NCI-H1694 (cell line): ENCODE measurements around the gene TNFRSF9.
"Not testable (repeated sequence)": the region's sequence is repeated elsewhere in the genome, so short reads cannot be mapped to it uniquely, and the experiment has no call there.

Experiments used
- DNase-seq: peaks from one replicate; lab custom pipeline; 2025; lab: John Stamatoyannopoulos, UW

The TNFRSF9 gene

DNA sequence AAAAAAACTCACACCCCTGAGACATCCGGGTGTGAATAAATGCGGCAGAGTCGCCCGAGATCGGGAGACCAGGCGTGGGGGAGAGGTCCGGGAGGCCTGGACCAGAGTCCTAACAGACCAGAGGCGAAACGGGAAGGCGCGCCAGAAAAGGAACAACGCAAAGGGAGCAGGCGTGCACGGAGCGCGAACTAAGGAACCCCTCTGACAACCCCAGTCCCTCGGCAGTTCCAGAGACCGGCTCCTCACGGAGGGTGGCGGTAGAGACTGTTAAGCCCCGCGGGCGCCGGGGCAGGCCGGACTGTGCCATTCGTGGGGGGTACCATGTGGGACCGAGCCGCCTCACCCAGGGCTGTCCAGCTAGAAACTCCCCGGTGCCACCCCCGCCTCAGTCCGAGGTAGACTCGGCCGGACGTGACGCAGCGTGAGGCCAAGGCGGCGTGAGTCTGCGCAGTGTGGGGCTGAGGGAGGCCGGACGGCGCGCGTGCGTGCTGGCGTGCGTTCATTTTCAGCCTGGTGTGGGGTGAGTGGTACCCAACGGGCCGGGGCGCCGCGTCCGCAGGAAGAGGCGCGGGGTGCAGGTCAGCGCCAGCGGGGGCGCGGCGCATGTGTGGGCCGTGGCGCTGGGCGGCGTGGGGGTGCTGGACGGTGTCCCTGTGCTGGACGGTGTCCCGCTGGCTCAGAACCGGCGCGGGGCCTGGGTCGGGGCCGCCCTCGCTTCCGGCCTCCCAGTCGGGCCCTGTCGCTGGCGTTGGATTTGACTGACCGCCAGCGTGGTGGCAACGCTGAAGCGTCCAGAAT is 20.8 kb upstream of the TNFRSF9 start, which contains the start of gene PARK7:
Gene PARK7 (plus strand): TSS at position 496 of the 798 bp plus-strand sequence. CDS start 1,075 bp downstream, outside the sequence.
- DNase-seq = peak; percentile 94

DNA sequence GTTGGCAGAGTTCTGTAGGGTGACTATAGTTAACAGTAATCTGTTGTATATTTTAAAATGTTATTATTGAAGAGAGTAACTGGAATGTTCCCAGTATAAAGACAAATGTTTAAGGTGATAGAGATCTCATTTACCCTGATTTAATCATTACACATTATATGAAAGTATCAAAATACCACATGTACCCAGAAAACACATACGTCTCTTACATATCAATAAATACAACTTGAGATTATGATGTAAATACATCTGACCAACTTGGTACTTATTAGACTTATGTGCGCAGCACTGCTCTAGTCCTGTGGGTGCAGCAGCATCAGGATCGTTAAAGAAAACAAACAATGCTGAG is 20.2 kb upstream of the TNFRSF9 start:
- DNase-seq = no peak

DNA sequence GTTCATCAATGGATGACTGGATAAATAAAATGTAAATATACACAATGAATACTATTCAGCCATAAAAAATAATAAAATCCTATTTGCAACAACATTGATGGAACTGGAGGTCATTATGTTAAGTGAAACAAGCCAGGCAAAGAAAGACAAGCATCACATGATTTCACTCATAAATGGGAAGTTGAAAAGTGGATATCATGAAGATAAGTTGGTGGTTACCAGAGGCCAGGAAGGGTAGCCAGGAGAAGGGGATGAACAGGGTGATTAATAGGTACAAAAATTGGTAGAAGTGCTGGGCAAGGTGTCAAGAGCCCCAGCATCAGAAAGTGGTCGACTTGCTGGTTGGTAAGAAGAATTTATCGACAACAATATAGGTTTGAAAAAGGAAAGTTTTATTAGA is 19.5 kb upstream of the TNFRSF9 start:
- DNase-seq = no peak

DNA sequence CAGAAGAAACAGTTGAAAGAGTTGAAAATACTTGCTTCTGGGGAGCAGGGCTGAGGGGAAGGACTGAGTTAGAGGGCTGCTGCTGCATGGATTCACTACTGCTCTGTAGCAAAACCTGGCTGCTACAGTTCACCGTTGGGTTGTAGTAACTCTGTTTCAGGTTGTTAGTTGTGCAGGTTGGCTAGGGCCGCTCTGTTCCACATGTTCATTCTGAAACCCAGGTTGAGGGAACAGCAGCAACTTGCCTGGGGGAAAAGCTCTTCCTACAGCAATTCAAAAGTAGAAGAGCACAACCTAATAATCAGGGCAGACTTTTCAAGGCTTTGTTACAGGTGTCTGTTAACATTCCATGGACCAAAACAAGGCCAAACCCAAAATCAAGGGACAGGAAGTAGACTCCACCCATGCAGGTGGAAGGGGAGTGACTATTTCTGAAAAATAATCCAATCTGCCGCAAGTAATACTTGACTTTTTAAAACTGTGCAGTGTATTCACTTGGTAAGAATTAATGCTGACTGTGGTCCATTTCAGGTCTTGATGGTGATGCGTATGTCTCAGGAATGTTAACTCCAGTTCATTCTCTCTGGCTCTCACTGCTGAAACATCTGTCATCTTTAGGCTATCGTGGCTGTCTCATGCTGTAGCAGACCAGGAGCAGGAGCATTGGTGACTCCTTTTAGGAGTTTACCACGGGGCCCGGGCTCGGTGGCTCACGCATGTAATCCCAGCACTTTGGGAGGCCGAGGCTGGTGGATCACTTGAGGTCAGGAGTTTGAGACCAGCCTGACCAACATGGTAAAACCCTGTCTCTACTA is 15.8 kb upstream of the TNFRSF9 start:
- no peak for DNase-seq

DNA sequence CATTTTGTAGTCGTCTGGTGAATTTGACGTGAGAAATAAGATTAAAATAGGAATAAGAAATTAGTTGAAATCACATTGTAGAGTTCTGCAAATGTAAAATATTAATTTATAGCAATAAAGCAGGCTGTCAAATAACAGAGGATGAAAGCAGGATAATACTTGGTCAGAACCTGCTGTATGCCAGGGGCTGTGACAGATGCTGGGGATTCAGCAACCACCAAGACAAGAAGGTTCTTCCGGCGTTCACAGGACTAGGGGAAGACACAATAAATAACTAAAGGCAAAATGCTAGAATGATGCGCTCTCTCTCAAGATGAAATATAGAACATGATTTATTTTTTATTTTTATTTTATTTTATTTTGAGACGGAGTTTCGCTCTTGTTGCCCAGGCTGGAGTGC is 14.0 kb upstream of the TNFRSF9 start:
- DNase-seq = no peak

DNA sequence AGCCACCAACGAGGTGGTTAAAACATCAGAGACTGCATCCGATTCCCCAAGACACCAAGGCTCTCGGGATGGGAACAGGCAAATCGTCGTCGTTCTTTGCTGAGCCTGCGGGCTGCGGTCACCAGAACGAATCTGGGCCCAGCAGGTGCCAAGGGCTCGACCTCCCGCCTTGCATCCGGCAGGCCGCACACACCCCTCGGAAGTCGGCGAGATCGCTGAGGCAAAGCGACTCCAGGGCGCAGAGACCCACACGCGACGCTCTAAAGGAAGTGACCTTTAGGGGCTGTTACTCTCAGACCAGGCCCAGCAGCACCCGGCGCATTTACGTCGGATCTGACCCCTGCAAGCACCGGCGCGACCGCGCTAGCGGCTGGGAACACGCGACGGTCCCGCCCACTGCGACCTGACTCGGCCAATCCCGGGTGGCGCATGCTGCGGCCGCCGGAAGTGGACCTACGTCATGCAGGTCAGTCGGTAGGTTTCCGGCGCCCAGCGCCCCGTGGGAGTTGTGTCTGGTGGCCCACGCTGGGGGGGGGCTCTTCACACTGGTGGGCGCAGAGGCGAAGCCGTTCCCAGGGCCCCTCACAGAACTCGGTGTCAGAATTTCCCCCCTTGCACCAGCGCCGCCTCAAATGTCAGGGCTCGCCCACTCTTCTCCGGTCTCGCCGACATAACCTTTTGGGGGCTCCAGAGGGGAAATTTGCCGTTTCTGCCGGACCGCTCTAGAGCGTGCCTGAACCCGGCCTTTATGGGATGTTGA is 13.4 kb upstream of the TNFRSF9 start:
- DNase-seq = peak; percentile 50

DNA sequence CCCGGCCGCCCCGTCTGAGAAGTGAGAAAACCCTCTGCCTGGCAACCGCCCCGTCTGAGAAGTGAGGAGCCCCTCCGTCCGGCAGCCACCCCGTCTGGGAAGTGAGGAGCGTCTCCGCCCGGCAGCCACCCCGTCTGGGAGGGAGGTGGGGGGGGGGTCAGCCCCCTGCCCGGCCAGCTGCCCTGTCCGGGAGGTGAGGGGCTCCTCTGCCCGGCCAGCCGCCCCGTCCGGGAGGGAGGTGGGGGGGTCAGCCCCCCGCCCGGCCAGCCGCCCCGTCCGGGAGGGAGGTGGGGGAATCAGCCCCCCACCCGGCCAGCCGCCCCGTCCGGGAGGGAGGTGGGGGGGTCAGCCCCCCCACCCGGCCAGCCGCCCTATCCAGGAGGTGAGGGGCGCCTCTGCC is 12.2 kb upstream of the TNFRSF9 start:
- not testable (repeated sequence) for DNase-seq

DNA sequence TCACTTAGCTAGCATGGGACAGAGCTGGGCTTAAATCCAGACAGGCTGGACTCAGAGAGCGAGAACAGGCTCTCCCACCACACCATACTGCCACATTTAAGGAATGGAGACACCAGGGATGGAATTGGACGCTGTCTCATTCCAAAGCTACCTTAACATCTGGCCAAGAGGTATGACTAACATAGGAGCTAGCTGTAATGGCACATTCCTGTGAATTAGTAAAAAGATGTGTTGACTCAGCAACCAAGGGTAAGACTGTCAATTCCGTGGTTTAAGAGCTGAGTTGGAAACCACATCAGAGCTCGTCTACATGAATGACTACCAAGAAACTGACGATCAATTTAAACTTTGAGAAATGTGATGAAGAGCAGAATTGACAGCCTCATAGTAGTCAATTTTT is 8.3 kb upstream of the TNFRSF9 start:
- no peak for DNase-seq

DNA sequence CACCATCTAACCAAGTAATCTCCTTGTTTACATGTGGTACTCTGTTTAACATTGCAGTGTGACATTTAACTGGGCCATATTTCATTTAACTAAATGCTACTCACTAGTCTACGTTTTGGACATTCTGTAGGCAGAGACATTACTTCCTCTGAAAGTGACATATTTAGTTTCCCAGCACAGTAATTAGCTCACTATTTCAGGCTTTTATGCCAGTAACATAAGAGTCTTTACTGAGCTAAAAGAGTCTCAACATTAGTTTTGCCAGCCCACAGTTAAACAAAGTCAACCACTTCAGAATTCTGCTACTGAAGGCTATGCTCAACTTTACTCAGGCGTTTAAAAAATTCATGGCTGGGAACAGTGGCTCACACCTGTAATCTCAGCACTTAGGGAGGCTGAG is 2.6 kb upstream of the TNFRSF9 start:
- no peak for DNase-seq

DNA sequence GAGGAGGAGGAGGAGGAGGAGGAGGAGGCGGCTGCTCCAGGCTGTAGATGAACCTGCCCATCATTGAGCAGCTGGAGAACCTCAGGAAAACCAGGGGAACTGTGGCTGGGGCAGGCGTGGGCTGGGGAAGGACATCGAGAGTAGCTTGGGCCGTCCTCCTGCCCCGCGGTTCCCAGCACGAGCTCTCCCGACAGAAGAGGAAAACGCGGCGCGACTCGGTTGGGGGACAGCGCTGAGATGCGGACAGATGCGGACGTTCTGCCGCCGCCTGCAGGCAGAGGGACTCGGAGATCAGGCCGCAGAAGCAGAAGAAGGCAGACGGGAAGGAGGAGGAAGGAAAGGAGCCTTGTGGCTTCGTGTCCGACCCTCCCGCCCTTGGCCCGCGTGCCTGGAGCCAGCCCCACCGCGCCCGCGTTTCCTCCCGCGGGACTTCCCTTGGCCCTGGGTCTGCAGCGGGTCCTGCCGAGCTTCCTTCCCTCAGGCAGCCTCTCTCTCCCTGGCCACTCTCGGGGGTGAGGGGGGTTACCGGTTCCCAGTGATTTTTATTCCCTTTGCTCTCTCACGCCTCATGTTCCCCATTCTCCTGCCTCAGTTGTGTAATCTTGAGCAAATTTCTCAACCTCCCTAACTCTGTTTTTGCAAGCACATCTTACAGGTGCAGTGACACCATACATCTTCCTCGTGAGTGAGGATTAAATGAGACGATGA is 1.7 kb upstream of the TNFRSF9 start:
- DNase-seq = no peak

DNA sequence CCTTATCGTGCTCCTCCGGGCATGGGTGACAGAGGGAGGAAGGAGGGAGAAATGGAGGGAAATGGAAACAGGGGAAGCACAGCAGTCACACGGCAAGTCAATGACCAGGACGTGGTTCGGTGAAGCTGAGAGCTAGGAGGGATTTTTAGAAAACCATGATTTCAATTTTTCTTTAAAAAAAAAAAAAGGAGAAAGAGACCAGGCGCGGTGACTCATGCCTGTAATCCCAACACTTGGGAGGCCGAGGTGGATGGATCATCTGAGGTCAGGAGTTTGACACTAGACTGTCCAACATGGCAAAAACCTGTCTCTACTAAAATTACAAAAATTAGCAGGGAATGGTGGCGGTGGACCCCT is 776 bp upstream of the TNFRSF9 start:
- no peak for DNase-seq

DNA sequence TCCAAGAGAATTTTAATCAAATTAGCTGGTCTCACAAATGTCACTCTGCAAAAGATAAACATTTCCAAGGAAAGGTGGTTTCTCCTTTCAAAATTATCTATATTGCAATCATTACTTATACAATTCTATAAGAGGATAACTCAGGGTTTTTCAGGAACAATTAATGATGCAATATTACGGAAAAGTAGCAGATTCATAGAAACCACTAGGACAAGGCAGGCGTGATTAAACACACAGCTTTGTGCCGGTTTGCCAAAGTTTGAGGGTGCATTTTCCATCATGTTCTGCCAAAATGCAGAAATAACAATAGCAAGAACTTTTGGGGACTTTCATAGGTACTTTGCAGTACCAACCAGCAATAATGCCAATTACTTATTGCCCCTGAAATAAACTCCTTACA is 605 bp downstream of the TNFRSF9 start:
- no peak for DNase-seq

DNA sequence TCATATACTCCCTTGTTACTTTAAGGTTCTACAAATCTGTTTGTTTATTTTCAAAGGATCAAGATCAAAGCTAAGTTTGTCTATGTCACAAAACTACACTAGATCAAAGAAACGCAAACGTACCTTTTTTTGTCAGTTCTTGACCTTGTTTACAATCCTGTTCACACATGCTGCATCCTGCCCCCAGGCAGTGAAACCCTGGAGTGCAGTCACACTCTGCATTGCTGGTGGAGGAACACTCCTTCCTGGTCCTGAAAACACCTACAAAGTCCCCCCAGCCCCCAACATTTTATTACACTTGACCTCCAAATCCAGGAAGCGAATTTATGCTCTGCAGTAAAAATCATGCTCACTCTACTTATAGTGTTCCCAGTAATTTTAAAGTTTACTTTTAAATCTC is 2.6 kb downstream of the TNFRSF9 start:
- no peak for DNase-seq

DNA sequence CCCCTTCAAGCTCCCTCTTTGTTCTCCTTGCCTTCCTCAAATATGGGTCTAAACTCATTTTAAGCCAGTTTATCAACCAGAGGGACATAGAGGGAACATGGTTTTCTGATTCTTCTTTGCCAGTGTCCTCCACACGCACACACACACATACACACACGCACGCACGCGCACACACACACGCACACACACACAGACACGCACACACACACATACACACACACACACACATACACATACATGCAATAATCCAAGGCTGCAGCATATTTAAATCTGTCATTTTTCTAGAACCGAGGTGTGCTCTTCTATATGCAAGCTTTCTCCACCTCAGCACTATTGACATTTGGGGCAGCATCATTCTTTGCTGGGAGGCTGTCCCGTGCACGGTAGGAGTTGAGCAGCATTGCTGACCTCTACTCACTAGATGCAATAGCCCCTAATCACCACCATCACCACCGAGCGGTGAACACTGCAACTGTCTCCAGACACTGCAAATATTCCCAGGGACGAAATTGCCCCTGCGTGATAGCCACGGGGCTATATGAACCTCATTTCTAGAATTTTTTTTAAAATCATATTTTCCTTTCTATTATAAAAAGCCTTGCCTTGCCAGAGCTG is 8.0 kb downstream of the TNFRSF9 start:
- DNase-seq = no peak

DNA sequence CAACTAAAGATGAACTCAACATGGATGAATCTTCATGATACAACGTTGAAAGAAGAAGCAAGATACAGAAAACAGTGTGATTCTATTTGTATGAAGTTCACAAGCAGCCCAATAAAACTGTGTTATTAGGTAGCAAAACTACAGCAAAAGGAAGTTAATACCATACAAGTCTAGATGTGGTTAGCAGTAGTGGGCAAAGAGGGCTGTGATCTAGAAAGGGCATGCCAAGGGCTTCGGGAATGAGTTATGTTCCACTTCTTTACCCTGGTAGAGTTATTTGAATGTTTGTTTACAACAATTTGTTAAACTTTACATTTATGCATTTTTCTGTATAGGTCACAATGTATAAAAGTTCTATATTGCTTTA is 9.2 kb downstream of the TNFRSF9 start:
- DNase-seq = no peak

DNA sequence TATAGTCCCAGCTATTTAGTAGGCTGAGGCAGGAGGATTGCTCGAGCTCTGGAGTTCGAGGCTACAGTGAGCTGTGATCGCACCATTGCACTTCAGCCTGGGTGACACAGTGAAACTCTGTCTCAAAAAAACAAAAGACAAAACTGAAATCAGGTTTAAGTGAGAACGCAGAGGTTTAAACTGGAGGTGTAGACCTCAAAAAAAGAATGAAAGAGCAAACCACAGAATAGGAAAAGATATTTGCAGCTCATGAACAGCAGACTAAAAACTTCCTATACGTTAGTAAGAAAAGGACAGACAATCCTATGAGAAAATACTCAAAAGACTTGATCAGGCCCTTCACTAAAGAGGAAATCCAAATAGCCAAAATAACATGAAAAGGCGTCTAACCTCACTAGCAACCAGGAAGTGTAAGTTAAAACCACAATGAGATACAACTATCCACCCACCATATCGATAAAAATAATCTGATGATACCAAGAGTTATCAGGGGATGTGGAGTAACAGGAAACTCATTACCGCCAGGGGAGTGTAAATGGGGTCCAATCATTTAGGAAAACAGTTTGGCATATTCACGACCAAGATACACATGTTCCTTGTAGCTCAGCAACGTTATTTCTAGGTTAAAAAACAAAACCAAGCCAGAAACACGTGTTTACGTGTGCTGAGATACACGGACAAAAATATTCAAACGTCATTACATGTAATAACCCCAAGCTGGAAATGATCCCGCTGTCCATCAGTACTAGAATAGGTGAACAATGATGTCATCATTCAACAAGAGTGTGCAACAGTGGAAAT is 9.8 kb downstream of the TNFRSF9 start:
- DNase-seq = no peak

DNA sequence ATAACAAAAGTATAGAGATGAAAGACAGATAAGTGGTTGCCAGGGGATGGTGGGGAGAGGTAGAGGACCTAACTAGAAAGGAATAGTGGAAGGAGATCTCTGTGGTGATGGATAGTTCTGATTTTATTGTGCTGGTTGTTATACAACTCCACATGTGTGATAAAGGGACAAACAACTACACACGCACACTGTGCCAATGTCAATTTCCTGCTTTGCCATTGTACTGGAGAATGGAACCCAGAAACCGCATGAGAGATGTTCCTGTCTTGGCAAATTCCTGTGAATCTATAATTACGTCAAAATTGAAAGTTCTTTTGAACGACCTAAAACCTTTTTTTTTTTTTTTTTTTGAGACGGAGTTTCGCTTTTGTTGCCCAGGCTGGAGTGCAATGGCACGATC is 11.0 kb downstream of the TNFRSF9 start:
- DNase-seq = no peak

DNA sequence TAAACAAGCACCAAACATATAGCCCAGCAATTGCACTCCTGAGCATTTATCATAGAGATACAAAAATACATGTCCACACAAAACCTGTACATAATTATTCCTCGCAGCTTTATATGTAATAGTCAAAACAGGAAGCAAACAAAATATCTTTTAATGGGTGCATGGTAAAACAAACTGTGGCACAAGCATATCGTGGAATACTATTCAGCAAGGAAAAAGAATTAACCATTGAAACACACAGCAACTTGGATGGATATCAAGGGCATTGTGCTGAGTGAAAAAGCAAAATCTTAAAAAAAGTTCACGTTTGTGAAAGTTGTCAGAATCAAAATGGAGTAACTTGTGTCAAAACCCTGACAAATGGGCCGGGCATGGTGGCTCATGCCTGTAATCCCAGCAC is 12.4 kb downstream of the TNFRSF9 start:
- DNase-seq = no peak

DNA sequence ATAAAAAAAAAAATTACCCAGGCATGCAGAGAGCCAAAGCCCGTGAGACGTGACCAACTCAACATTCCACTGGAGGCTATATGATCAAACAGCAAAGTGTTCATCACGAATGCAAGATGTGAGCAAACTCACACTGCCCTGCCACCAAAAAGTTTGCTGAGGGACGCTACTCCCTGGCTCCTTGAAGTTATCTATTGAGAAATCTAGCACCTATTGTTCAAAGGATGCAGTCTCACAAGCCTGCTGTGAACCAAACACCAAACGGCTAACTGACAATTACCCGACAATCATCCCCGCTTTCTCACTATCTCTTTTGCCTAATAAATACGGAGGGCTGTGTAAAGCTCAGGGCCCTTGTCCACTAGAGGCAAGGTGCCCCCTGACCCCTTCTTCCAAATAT is 13.6 kb downstream of the TNFRSF9 start:
- not testable (repeated sequence) for DNase-seq

DNA sequence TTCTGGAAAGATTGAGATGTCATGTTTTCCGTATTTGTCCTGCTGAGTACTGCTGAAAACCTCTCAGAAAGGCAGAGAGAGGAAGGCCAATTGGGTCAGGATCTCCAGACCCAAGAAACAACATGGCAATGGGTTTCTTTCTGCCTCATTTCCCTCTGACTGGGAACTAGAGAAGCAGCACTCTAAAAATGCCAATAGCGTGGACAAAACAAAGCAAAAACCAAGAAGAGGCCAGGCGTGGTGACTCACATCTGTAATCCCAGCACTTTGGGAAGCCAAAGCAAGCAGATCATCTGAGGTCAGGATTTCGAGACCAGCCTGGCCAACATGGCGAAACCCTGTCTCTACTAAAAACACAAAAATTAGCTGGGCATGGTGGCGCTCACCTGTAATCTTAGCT is 18.3 kb downstream of the TNFRSF9 start:
- no peak for DNase-seq

DNA sequence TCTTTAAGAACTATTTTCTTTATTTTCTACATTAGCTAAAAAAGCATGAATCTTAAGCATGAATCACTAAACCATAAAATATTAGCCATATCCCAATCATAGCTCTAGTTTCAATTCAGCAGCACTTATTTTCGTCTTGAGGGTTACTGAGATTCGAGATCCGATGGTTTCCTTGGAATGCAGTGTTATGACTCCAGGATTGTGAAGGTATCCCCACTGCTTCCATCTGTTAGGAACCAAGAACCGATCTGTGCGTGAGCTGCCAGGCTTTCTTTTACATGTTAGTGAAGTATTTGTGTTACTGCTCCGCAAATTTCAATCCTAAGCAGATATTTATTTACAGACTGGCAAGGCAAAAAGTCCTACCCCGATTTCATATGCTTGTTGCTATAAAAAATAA is 18.8 kb downstream of the TNFRSF9 start:
- DNase-seq = no peak
